Measurements from ENCODE around the gene NEURL2.

The NEURL2 gene

GRCh38 chr20:45867136-45867818, 23.7 kb downstream of the NEURL2 start:
- no peak for DNase-seq

- DNase-seq = no peak
Measured at GRCh38 chr20:45866454-45866853, 24.6 kb downstream of the NEURL2 start.

- DNase-seq = no peak
Measured at GRCh38 chr20:45863543-45864470, 27.2 kb downstream of the NEURL2 start.

GRCh38 chr20:45861221-45862075, 29.6 kb downstream of the NEURL2 start:
- DNase-seq = no peak

- peak; percentile 65 for DNase-seq
Measured at GRCh38 chr20:45860560-45861220, 30.3 kb downstream of the NEURL2 start.

- no peak for DNase-seq
Measured at GRCh38 chr20:45859916-45860315, 31.1 kb downstream of the NEURL2 start.

- DNase-seq = no peak
Measured at GRCh38 chr20:45857882-45858216, 33.2 kb downstream of the NEURL2 start.

GRCh38 chr20:45857114-45857881, 33.7 kb downstream of the NEURL2 start, which contains the start of the genes ACOT8 and ZSWIM3:
Gene ACOT8, minus strand, starts transcription at chr20:45857392. Its CDS starts 77 bp downstream, at chr20:45857315.
Gene ZSWIM3, plus strand, starts transcription at chr20:45857614. Its CDS starts 212 bp downstream, at chr20:45857826.
- DNase-seq = peak; percentile 100

- no peak for DNase-seq
Measured at GRCh38 chr20:45853484-45853883, 37.5 kb downstream of the NEURL2 start.

- DNase-seq = no peak
Measured at GRCh38 chr20:45852326-45852725, 38.7 kb downstream of the NEURL2 start.

- DNase-seq = no peak
Measured at GRCh38 chr20:45851501-45851900, 39.5 kb downstream of the NEURL2 start.

- no peak for DNase-seq
Measured at GRCh38 chr20:45850926-45851325, 40.1 kb downstream of the NEURL2 start.

GRCh38 chr20:45850238-45850637, 40.8 kb downstream of the NEURL2 start:
- DNase-seq = no peak

- no peak for DNase-seq
Measured at GRCh38 chr20:45848969-45849582, 41.9 kb downstream of the NEURL2 start.

- DNase-seq = no peak
Measured at GRCh38 chr20:45848421-45848820, 42.6 kb downstream of the NEURL2 start.

- no peak for DNase-seq
Measured at GRCh38 chr20:45845452-45845851, 45.6 kb downstream of the NEURL2 start.

GRCh38 chr20:45843506-45843905, 47.5 kb downstream of the NEURL2 start:
- DNase-seq = no peak

GRCh38 chr20:45842169-45842812, 48.7 kb downstream of the NEURL2 start:
- DNase-seq = no peak

GRCh38 chr20:45841407-45842129, 49.4 kb downstream of the NEURL2 start:
- DNase-seq = no peak

- DNase-seq = no peak
Measured at GRCh38 chr20:45840700-45841198, 50.3 kb downstream of the NEURL2 start.

All from NCI-H1105 (cell line).